Activated naive CD8-positive, alpha-beta T cell treated with anti-CD3 and anti-CD28 coated beads, Interleukin-2, amount 50 U/mL, for 24 hours (primary cell): ENCODE results near the gene NLGN1.

Experiments
- ATAC-seq: fragments of 150-1000 bp; cut with Tn5 transposase; one replicate; pipeline ENCODE4 v1.10.0; 2021
- DNase-seq: peaks from one replicate; pipeline ENCODE4 v3.0.0; 2021
- H3K27ac Mint-ChIP-seq: one replicate; pipeline ENCODE4 v1.8.0; 2021; ENCODE audit warnings: mild to moderate bottlenecking, mixed read lengths
- H3K27me3 Mint-ChIP-seq: one replicate; pipeline ENCODE4 v1.8.0; 2021; ENCODE audit warnings: mixed read lengths
- H3K36me3 Mint-ChIP-seq: one replicate; pipeline ENCODE4 v1.8.0; 2021; ENCODE audit warnings: low read depth, mixed read lengths
- H3K4me1 Mint-ChIP-seq: one replicate; pipeline ENCODE4 v1.8.0; 2021; ENCODE audit warnings: mixed read lengths
- H3K4me3 Mint-ChIP-seq: one replicate; pipeline ENCODE4 v1.8.0; 2021; ENCODE audit warnings: mild to moderate bottlenecking, moderate library complexity, mixed read lengths
- H3K9me3 Mint-ChIP-seq: one replicate; pipeline ENCODE4 v1.8.0; 2021; ENCODE audit warnings: mixed read lengths

NLGN1 gene

DNA sequence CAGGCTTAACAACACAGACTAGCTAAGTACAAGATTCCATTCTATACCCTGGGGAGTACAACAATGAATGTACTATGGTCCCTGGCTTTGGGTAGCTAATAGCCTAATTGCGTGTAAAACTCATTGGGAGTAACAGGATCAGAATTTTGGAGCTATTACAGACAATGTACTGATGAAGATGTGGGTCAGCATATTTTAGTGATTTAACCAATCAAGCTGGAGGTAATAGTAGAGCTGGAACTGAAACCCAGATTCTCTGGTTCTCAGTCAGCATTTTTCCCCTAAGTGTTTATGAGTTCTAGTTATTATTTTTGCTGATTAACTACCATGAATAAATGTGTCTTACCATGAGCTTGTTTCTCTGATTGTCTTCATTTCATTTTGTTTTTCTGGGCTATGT, 578.7 kb downstream of the NLGN1 start:
- H3K27me3 Mint-ChIP-seq = no peaks in the 10 kb centered on the region
- H3K9me3 Mint-ChIP-seq = no peaks in the 10 kb centered on the region
- H3K4me3 Mint-ChIP-seq = no peak overlapping the region
- no peaks in the 10 kb centered on the region for H3K36me3 Mint-ChIP-seq
- no peak overlapping the region for H3K27ac Mint-ChIP-seq
- no peaks in the 10 kb centered on the region for H3K4me1 Mint-ChIP-seq
- ATAC-seq = no peak
- DNase-seq = no peak

DNA sequence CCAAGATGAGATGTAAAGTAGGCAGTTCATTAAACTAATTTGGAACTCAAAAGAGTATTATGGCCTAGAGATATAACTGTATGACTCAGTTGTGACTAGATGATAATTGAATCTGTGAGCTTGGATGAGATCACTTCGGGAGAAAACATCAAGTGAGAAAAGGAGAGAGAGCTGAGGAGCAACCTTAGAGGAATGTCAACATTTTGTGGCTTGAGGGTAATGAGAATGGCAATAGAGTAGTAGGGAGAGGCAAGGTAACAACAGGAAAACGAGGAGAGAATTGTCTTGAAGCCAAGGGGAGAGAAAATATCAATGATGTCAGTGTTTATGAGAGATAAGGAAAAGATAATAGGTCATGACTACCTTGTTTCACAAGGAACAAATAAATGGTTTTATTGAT, 580.2 kb downstream of the NLGN1 start:
- Mint-ChIP-seq H3K4me1 (no peaks in the 10 kb centered on the region), H3K27me3 (no peaks in the 10 kb centered on the region), H3K4me3 (no peak overlapping the region), H3K27ac (no peak overlapping the region), H3K9me3 (no peaks in the 10 kb centered on the region), H3K36me3 (no peaks in the 10 kb centered on the region)
- DNase-seq (no peak), ATAC-seq (no peak)

DNA sequence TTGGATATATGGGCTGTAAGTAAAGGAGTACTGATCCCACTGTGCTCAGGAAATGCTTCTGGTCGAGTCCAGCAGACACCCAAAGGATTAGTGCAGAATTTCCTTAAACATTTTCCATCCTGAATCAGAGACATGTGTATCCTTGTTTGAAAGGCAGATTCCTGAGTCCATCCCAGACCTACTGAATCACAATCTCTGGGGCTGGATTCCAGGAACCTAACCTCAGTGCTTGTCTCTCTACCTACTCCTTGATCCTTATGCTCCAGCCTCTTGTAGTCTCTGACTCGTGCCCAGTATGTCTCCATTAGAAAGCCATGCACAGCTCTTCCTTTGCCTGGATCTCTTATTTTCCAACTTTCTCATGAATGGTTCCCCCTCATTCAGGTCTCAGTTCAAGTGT, 585.8 kb downstream of the NLGN1 start:
- no peaks in the 10 kb centered on the region for H3K27me3 Mint-ChIP-seq
- no peaks in the 10 kb centered on the region for H3K4me1 Mint-ChIP-seq
- H3K36me3 Mint-ChIP-seq = no peaks in the 10 kb centered on the region
- DNase-seq = no peak
- peaks cover 3% of the 10 kb centered on the region for H3K9me3 Mint-ChIP-seq
- no peak for ATAC-seq
- no peak overlapping the region for H3K4me3 Mint-ChIP-seq
- no peak overlapping the region for H3K27ac Mint-ChIP-seq

DNA sequence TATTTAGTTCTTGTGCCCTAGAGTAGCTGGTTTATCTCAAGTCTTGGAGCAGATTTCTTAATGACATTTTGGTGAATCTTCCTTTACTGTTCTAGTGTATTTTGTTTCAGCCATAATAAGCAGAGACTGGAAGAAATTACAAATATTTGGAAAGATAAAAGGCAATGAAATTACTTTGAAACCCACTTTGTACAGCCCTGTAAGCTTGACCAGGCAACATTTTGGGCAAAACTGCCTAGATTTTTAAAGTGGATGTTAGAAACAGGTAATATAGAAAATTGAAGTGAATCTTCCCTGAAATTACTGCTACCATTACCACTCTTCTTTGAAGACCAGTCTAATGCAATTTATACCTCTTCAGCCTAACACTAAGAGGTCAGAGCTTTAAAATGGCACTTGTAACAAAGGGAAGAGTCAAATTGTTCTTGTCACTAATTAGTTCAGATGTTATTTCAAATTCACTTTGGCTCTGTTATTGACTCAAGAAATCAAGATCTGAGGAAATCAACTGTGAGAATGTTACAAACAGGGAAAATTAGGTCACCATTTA, 589.4 kb downstream of the NLGN1 start:
- no peaks in the 10 kb centered on the region for H3K4me1 Mint-ChIP-seq
- no peaks in the 10 kb centered on the region for H3K27me3 Mint-ChIP-seq

DNA sequence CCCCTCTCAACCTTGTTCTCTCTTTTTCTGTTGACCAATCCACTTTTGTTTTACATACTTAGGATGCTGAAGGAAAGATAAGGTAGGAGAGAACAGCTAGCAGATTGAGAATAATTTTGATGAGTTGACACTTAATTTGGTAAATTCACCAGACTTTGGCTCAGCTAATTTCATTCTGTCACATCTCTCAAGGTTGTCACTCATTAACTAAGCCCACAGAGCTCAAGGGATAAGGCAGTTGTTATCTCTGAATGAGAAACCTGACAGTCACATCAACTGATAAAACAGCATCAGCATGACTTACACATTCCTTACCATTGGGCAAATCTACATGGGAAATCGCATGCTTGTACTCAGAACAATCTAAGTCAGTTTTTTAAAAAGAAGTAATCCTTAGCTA, 591.4 kb downstream of the NLGN1 start:
- ATAC-seq = no peak
- Mint-ChIP-seq H3K4me1 (no peaks in the 10 kb centered on the region), H3K4me3 (no peak overlapping the region), H3K36me3 (no peaks in the 10 kb centered on the region), H3K27ac (no peak overlapping the region), H3K27me3 (no peaks in the 10 kb centered on the region), H3K9me3 (peaks cover 3% of the 10 kb centered on the region)
- DNase-seq = no peak

More for the DNA sequence above, 589.4 kb downstream of the NLGN1 start:
- H3K27ac Mint-ChIP-seq = no peak overlapping the region
- no peak overlapping the region for H3K4me3 Mint-ChIP-seq
- no peaks in the 10 kb centered on the region for H3K36me3 Mint-ChIP-seq
- ATAC-seq = no peak
- DNase-seq = no peak
- peaks cover 3% of the 10 kb centered on the region for H3K9me3 Mint-ChIP-seq

DNA sequence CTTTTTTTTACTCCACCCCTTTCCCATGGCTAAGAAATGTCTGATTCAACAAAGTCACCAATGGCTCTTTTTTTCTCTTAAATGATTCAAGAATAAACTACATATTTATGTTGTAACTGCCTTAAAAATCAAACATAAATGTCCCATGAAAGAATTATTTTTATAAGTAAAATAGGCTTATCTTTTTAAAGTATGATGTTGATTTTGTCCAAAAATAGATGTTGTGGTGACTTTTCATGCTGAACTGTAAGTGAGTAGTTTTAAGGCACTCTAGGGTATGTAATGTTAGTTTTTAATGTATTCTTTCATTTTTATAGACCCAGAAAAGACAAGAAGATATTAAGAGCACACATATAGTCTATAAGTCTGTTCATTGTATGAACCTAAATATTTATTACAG, 594.9 kb downstream of the NLGN1 start:
- ATAC-seq (no peak), DNase-seq (no peak)
- Mint-ChIP-seq H3K36me3 (no peaks in the 10 kb centered on the region), H3K4me3 (no peak overlapping the region), H3K4me1 (no peaks in the 10 kb centered on the region), H3K27me3 (no peaks in the 10 kb centered on the region), H3K27ac (no peak overlapping the region), H3K9me3 (no peaks in the 10 kb centered on the region)

DNA sequence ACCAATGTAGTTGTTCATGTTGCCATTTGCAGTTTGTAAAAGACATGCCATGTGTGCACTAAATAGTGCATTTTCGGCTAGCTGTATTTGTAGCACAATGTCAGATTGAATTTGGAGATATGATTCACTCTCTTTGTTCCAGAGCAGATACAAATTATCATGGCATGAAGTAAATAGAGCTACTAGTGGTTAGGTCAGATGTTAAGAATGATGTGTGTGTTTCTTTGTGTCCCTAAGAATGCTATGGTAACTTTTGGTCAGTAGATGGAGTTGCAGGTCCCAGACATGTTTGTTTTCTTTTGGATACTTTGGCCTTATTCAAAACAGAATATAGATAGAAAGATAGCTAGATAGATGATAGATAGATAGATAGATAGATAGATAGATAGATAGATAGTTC, 595.8 kb downstream of the NLGN1 start:
- H3K27me3 Mint-ChIP-seq = no peaks in the 10 kb centered on the region
- ATAC-seq (no peak), DNase-seq (no peak)
- no peaks in the 10 kb centered on the region for H3K9me3 Mint-ChIP-seq
- H3K4me3 Mint-ChIP-seq = no peak overlapping the region
- H3K36me3 Mint-ChIP-seq = no peaks in the 10 kb centered on the region
- H3K27ac Mint-ChIP-seq = no peak overlapping the region
- no peaks in the 10 kb centered on the region for H3K4me1 Mint-ChIP-seq

DNA sequence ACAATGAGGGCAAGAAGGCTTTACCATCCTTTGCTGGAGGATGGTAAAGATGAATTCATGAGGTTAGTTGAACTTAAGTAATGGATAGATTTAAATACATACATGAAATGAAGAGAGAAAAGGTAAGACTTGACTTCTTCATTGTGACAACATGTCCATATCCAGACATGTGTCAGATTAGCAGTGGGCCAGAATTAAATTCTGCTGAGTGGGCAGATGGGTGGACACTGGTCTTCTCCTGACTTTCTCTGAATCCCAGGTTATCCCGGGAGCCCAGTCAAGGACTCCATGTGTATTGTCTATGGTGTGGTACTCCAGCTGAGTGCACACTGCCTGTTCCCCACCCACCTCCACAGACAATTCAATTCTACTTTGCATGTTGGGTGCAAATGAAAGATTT, 603.1 kb downstream of the NLGN1 start:
- Mint-ChIP-seq H3K9me3 (peaks cover 9% of the 10 kb centered on the region), H3K4me1 (no peaks in the 10 kb centered on the region), H3K4me3 (no peak overlapping the region), H3K27ac (no peak overlapping the region), H3K36me3 (no peaks in the 10 kb centered on the region), H3K27me3 (no peaks in the 10 kb centered on the region)
- DNase-seq = no peak
- ATAC-seq = no peak

DNA sequence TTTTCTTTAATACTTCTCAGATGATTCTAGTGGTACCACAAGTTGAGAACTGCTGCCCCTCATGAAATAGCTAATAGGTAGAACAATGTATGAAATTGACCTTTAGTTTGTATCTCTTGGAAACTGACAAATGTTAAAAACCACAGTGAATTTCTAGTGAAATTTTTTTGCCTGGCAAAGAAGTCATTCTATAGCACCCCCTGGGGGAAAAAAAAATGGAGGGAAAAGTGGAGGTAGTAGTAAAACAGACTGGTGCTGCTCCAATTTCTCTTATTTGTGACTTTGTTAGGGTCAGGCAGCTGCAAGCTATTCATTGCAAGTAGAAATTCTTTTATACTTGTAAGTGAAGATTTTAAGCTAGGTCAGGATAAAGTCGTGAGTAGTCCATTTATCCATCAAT, 605.0 kb downstream of the NLGN1 start:
- Mint-ChIP-seq H3K4me1 (no peaks in the 10 kb centered on the region), H3K27me3 (no peaks in the 10 kb centered on the region), H3K9me3 (peaks cover 9% of the 10 kb centered on the region), H3K27ac (no peak overlapping the region), H3K36me3 (no peaks in the 10 kb centered on the region), H3K4me3 (no peak overlapping the region)
- ATAC-seq (no peak), DNase-seq (no peak)

DNA sequence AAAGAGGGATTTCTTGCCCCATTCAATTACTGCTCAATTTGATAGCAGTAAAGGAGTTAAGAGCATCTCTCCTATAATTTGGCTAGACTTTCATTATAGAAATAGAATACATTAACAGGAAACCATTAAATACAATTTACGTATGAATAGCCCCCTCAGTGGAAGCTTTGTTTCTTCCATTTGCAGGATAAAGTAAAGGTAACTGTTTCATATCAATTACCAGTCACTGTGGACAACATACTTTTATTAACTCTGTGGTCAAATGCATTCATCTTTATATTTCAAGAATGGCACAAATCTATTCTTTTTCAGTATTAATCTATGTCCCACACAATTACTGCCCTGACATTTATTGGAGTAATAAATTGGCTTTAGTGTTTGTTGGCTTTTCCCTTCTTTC, 613.4 kb downstream of the NLGN1 start:
- H3K4me3 Mint-ChIP-seq = no peak overlapping the region
- H3K4me1 Mint-ChIP-seq = no peaks in the 10 kb centered on the region
- no peaks in the 10 kb centered on the region for H3K27me3 Mint-ChIP-seq
- H3K36me3 Mint-ChIP-seq = no peaks in the 10 kb centered on the region
- H3K9me3 Mint-ChIP-seq = peaks cover 17% of the 10 kb centered on the region
- DNase-seq (no peak), ATAC-seq (no peak)
- no peak overlapping the region for H3K27ac Mint-ChIP-seq

DNA sequence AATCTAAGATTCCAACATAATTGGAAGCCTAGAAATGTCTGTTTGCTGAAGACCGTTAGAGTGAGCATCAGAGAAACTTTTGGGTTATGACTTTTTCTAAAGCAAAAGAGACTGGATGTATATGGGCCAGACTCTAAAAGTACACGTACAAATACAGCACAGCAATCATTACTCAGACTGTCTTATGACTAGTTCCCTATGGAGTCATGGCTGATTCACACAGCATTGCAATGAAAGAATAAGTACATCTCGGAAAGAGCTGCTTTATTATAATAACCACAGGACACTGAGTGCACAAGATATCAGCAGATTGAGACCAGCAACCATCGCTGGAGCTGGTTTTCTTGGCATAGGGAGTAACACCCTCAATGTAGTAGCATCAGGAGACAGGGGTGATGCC, 618.6 kb downstream of the NLGN1 start:
- Mint-ChIP-seq H3K27me3 (no peaks in the 10 kb centered on the region), H3K4me3 (no peak overlapping the region), H3K4me1 (no peaks in the 10 kb centered on the region), H3K27ac (no peak overlapping the region), H3K9me3 (peaks cover 17% of the 10 kb centered on the region), H3K36me3 (no peaks in the 10 kb centered on the region)
- no peak for ATAC-seq
- DNase-seq = no peak

DNA sequence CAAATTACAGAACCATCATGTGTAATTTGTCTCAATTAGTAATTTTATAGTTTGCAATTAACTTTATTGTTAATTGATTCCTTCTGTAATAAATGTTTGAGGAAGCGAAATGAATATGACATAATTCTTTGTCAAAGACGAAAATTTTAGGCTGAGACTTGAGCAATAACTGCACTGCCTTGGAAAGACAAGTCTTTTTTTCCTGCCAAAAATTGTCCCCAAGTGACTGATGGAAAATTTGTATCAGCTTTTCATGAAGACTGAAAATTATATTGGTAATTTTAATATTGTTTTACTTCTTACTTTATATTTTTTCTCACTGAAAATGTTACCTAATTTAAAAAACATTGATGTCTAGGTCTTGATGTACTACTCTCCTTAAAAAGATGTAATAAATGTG, 622.6 kb downstream of the NLGN1 start:
- Mint-ChIP-seq H3K27me3 (no peaks in the 10 kb centered on the region), H3K4me1 (no peaks in the 10 kb centered on the region), H3K36me3 (no peaks in the 10 kb centered on the region), H3K9me3 (peaks cover 2% of the 10 kb centered on the region), H3K4me3 (no peak overlapping the region), H3K27ac (no peak overlapping the region)
- DNase-seq = no peak
- no peak for ATAC-seq

DNA sequence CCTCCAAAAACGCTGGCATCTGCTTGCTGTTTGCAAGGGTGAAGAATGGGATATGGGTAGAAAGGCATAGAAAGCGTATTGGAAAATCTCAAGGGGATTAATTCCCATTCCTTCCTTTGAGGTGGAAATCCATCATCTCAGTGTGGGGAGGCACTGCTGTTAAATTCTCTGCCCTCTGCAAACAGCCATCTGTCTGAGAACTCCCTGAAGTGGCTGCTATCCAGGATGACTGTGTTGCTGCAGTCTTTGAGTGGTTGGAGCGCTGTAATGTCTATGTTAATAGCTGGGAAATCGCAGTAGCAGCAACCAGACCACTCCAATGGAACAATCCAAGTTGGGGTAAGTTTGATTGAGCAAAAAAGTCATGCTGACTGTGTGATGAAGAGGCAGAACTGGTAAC, 625.9 kb downstream of the NLGN1 start:
- DNase-seq = no peak
- Mint-ChIP-seq H3K27ac (no peak overlapping the region), H3K36me3 (no peaks in the 10 kb centered on the region)

DNA sequence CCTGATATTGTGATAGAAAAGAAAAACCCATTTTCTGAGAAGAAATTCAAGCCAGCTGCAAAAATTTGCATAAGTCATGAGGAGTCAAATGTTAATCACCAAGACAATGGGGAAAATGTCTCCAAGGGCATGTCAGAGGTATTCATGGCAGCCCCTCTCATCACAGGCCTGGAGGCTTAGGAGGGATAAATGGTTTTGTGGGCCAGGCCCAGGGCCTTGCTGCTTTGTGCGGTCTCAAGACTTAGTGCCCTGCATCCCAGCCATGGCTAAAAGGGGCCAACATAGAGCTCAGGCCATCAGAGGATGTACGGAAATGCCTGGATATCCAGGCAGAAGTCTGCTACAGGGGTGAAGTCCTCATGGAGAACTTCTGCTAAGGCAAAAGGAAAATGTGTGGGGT, 631.1 kb downstream of the NLGN1 start:
- Mint-ChIP-seq H3K36me3 (no peaks in the 10 kb centered on the region), H3K4me3 (no peak overlapping the region), H3K4me1 (no peaks in the 10 kb centered on the region), H3K27me3 (no peaks in the 10 kb centered on the region), H3K27ac (no peak overlapping the region), H3K9me3 (peaks cover 23% of the 10 kb centered on the region)
- DNase-seq = no peak
- no peak for ATAC-seq

More for the DNA sequence above, 625.9 kb downstream of the NLGN1 start:
- Mint-ChIP-seq H3K4me1 (no peaks in the 10 kb centered on the region), H3K4me3 (no peak overlapping the region), H3K27me3 (no peaks in the 10 kb centered on the region), H3K9me3 (peaks cover 10% of the 10 kb centered on the region)
- ATAC-seq = no peak

DNA sequence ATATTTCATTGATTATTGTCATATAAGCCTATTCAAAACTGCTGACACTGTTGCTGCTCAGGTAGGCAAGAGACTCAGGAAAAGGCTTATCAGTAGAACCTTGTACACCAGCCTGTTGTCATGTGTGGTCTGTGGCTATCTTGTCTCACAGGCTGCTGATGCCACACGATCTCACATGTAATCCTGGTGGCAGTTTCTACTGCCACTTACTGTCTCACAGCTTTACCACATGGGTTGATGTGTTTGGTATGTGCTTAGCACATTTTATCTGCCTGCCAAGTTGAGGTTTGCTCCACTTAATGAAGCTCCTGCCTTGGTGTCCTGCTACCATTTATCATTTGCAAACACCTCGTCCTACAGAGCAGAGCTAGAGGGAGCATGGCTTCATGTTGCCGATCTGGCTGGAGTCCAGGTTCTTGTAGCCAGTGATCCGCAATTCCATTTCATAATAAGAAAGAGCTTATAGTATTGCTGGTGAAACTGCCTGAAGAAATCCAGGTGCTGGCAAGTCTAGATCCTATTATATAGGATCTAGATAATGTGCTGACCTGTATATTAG, 637.9 kb downstream of the NLGN1 start:
- ATAC-seq (no peak), DNase-seq (no peak)
- Mint-ChIP-seq H3K27ac (no peak overlapping the region), H3K36me3 (no peaks in the 10 kb centered on the region), H3K4me3 (no peak overlapping the region), H3K9me3 (peaks cover 4% of the 10 kb centered on the region), H3K27me3 (no peaks in the 10 kb centered on the region), H3K4me1 (no peaks in the 10 kb centered on the region)

DNA sequence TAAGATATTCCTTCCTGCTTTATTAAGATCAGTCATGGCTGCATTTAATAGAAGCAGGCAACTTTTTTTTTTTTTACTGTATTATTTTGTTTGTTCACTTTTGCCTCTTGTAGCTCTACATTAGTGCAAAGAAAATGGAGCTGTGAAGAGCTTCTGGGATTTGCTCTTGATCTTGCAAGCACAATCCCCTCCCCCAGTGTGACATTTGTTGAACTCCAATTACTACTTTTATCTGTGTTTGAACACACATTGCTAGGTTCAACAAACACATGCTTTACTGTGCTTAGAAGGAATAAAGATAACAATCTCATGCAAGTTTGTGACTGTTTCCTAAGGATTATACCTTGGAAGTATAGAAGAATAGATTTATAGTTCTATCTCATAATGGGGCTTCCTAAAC, 648.8 kb downstream of the NLGN1 start:
- Mint-ChIP-seq H3K9me3 (peaks cover 3% of the 10 kb centered on the region), H3K27me3 (no peaks in the 10 kb centered on the region), H3K27ac (no peak overlapping the region), H3K36me3 (no peaks in the 10 kb centered on the region), H3K4me1 (no peaks in the 10 kb centered on the region), H3K4me3 (no peak overlapping the region)
- no peak for ATAC-seq
- no peak for DNase-seq
